ENCODE measurements around the gene RASA4. TPM values are rescaled to one million over a fixed set of nuclear protein-coding genes. Genes with fewer than 3 reads are reported as not detected.
A peak's percentile ranks its signal among the peaks of the same experiment; 100 is the strongest.
"Not testable (repeated sequence)": the region's sequence is repeated elsewhere in the genome, so short reads cannot be mapped to it uniquely, and the experiment has no call there.

Gene RASA4
- 24.6 TPM for polyA plus RNA-seq (2012; ENCODE audit: missing spikeins)

- DNase-seq (ENCODE audit: insufficient read length) = not testable (repeated sequence)
- peak; percentile 78 for FAIRE-seq
Measured at GRCh38 chr7:102616507-102617125, at the start of gene RASA4. Gene RASA4, minus strand, starts transcription at chr7:102616756. Its CDS starts 67 bp downstream, at chr7:102616689.

- not testable (repeated sequence) for FAIRE-seq; DNase-seq (ENCODE audit: insufficient read length)
Measured at GRCh38 chr7:102664765-102665164, 48.2 kb upstream of the RASA4 start.

- not testable (repeated sequence) for FAIRE-seq; DNase-seq (ENCODE audit: insufficient read length)
Measured at GRCh38 chr7:102649924-102650323, 33.4 kb upstream of the RASA4 start, which contains the start of gene SPDYE2B. Gene SPDYE2B, plus strand, starts transcription at chr7:102650319. Its CDS starts 2,030 bp downstream, at chr7:102652349.

GRCh38 chr7:102647813-102648212 lies 31.3 kb upstream of the RASA4 start:
- not testable (repeated sequence) for DNase-seq (ENCODE audit: insufficient read length); FAIRE-seq

- DNase-seq (ENCODE audit: insufficient read length); FAIRE-seq: not testable (repeated sequence)
Measured at GRCh38 chr7:102643404-102643803, 26.8 kb upstream of the RASA4 start.

- not testable (repeated sequence) for FAIRE-seq; DNase-seq (ENCODE audit: insufficient read length)
Measured at GRCh38 chr7:102642691-102643090, 26.1 kb upstream of the RASA4 start, which contains the start of gene UPK3BL1. Gene UPK3BL1, minus strand, starts transcription at chr7:102642791. Its CDS starts 50 bp downstream, at chr7:102642741.

- FAIRE-seq; DNase-seq (ENCODE audit: insufficient read length): not testable (repeated sequence)
Measured at GRCh38 chr7:102638848-102639247, 22.3 kb upstream of the RASA4 start.

GRCh38 chr7:102636956-102637355 lies 20.4 kb upstream of the RASA4 start:
- not testable (repeated sequence) for DNase-seq (ENCODE audit: insufficient read length); FAIRE-seq

GRCh38 chr7:102635354-102635753 lies 18.8 kb upstream of the RASA4 start:
- not testable (repeated sequence) for FAIRE-seq

GRCh38 chr7:102634299-102634698 lies 17.7 kb upstream of the RASA4 start:
- not testable (repeated sequence) for DNase-seq (ENCODE audit: insufficient read length); FAIRE-seq

More at GRCh38 chr7:102635354-102635753, 18.8 kb upstream of the RASA4 start:
- DNase-seq (ENCODE audit: insufficient read length) = not testable (repeated sequence)

GRCh38 chr7:102630622-102631021 lies 14.1 kb upstream of the RASA4 start:
- not testable (repeated sequence) for FAIRE-seq; DNase-seq (ENCODE audit: insufficient read length)

GRCh38 chr7:102627271-102627904 lies 10.8 kb upstream of the RASA4 start:
- DNase-seq (ENCODE audit: insufficient read length); FAIRE-seq: not testable (repeated sequence)

- FAIRE-seq = not testable (repeated sequence)
Measured at GRCh38 chr7:102618122-102618521, 1.6 kb upstream of the RASA4 start.

GRCh38 chr7:102615930-102616329 lies 626 bp downstream of the RASA4 start:
- DNase-seq (ENCODE audit: insufficient read length) = not testable (repeated sequence)
- FAIRE-seq = peak; percentile 79

More at GRCh38 chr7:102618122-102618521, 1.6 kb upstream of the RASA4 start:
- DNase-seq (ENCODE audit: insufficient read length) = not testable (repeated sequence)

GRCh38 chr7:102614873-102615272 lies 1.7 kb downstream of the RASA4 start:
- FAIRE-seq; DNase-seq (ENCODE audit: insufficient read length): not testable (repeated sequence)

GRCh38 chr7:102614346-102614697 lies 2.2 kb downstream of the RASA4 start:
- FAIRE-seq; DNase-seq (ENCODE audit: insufficient read length): not testable (repeated sequence)

- DNase-seq (ENCODE audit: insufficient read length) = not testable (repeated sequence)
- FAIRE-seq = peak; percentile 95
Measured at GRCh38 chr7:102613575-102614345, 2.8 kb downstream of the RASA4 start.

- DNase-seq (ENCODE audit: insufficient read length); FAIRE-seq: not testable (repeated sequence)
Measured at GRCh38 chr7:102611675-102612325, 4.8 kb downstream of the RASA4 start.

- peak; percentile 81 for FAIRE-seq
- not testable (repeated sequence) for DNase-seq (ENCODE audit: insufficient read length)
Measured at GRCh38 chr7:102611013-102611674, 5.4 kb downstream of the RASA4 start.
